ENCODE data around the gene ZFYVE27. TPM values are rescaled to one million over a fixed set of nuclear protein-coding genes. Genes with fewer than 3 reads are reported as not detected.

Gene ZFYVE27
- total RNA-seq, 2 donors from 2014 or later = 24.8 to 25.5 TPM

DNA sequence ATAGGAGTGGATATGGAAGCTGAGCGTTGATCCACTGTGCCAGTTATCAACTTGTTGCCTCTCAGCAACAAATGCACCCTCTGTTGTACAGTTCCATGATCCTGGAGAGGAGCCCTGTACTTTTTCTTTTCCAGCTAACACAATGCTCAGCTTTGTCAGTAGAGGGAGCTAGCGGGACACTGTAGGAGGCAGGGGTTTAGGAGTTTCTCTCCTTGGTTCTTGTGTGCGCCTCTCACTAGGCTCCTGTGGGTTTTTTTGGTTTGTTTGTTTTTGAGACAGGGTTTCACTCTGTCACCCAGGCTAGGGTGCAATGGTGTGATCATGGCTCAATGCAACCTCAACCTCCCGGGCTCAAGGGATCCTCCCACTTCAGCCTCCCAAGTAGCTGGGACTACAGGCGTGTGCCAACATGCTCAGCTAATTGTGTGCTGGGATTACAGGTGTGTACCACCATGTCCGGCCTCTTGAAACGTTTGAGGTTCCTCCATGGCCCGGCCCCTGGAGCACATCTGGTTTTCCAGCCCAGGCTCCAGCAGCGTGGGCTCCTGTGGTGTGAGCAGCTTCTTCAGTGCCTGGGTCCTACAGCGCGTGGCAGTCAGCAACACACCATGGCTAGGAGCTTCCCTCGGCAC, 35.4 kb upstream of the ZFYVE27 start:
- Histone ChIP-seq H3K9me3 (no peaks in the 10 kb centered on the region), H3K4me3 (no peak overlapping the region), H3K4me1 (ENCODE audit: control insufficient read depth in 1 of 2, low read depth in 2 of 2) (peaks cover 0 to 4% of the 10 kb centered on the region in 2 donors), H3K36me3 (no peaks in the 10 kb centered on the region), H3K27ac (no peak overlapping the region), H3K27me3 (replicated peaks; ENCODE audit: insufficient read depth) (no peaks in the 10 kb centered on the region)
- DNase-seq (ENCODE audit: low spot score) = no peak
- ATAC-seq (ENCODE audit: insufficient number of reproducible peaks, low FRiP score, low read depth) = peak; percentile 96
- TF ChIP-seq, protein P1, sequence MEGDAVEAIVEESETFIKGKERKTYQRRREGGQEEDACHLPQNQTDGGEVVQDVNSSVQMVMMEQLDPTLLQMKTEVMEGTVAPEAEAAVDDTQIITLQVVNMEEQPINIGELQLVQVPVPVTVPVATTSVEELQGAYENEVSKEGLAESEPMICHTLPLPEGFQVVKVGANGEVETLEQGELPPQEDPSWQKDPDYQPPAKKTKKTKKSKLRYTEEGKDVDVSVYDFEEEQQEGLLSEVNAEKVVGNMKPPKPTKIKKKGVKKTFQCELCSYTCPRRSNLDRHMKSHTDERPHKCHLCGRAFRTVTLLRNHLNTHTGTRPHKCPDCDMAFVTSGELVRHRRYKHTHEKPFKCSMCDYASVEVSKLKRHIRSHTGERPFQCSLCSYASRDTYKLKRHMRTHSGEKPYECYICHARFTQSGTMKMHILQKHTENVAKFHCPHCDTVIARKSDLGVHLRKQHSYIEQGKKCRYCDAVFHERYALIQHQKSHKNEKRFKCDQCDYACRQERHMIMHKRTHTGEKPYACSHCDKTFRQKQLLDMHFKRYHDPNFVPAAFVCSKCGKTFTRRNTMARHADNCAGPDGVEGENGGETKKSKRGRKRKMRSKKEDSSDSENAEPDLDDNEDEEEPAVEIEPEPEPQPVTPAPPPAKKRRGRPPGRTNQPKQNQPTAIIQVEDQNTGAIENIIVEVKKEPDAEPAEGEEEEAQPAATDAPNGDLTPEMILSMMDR (IDR thresholded peaks at IDR 0.05) = peak; percentile 81

DNA sequence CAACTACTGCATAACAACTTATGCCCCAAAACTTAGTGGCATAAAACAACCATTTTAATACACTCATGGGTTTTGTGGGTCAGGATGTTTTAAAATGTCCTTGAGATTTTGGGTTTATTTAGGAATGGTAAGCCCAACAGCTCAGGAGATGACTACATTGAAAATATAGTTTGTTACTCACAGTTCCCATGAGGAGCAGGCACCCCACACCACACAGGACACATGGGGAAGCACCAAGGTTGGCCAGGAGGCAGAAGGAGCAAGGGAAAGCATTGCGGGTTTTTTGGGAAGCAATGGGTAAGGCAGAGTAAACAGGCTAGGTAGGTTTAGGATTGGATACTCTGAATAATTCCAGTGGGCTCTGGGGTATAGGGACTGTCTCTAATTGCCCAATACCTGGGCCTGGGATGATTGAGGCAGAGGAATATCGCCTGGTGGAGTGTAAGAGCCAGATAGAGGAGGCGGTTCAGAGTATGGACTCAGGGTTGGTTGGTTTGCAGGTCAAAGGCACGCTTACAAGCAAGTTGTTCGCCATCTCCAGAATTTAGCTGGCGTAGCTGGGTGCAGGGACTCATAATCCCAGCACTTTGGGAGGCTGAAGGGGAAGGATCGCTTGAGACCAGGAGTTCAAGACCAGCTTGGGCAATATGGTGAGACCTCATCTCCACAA, 33.4 kb upstream of the ZFYVE27 start:
- H3K4me3 ChIP-seq = no peak overlapping the region
- DNase-seq (ENCODE audit: low spot score) = no peak
- peaks cover 3 to 15% of the 10 kb centered on the region in 2 donors for H3K4me1 ChIP-seq (ENCODE audit: control insufficient read depth in 1 of 2, low read depth in 2 of 2)
- H3K27ac ChIP-seq = no peak overlapping the region
- ATAC-seq (ENCODE audit: insufficient number of reproducible peaks, low FRiP score, low read depth) = no peak
- H3K36me3 ChIP-seq = no peaks in the 10 kb centered on the region
- H3K9me3 ChIP-seq = no peaks in the 10 kb centered on the region
- no peaks in the 10 kb centered on the region for H3K27me3 ChIP-seq (replicated peaks; ENCODE audit: insufficient read depth)
- TF ChIP-seq, protein P1 (IDR thresholded peaks at IDR 0.05) = no peak

DNA sequence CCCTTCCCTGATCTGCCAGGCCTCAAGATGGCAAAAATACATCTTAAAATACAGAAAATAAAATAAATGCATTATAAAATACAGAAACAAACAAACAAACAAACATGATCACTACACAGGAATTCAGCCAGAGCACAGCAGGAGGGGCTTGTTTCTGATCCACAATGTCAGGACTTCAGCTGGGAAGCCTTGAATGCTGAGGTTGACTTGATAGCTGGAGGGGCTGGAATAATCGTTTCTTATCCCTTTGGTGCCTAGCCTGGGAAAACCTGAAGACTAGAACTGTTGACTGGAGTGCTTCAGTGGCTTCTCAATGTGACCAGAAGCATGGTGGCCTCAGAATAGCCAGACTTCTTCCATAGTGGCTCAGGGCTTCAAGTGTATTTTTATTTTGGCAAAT, 32.6 kb upstream of the ZFYVE27 start:
- Histone ChIP-seq H3K4me3 (no peak overlapping the region), H3K27me3 (replicated peaks; ENCODE audit: insufficient read depth) (no peaks in the 10 kb centered on the region), H3K36me3 (no peaks in the 10 kb centered on the region), H3K27ac (no peak overlapping the region), H3K4me1 (ENCODE audit: control insufficient read depth in 1 of 2, low read depth in 2 of 2) (peaks cover 10 to 23% of the 10 kb centered on the region in 2 donors), H3K9me3 (no peaks in the 10 kb centered on the region)
- ATAC-seq (ENCODE audit: insufficient number of reproducible peaks, low FRiP score, low read depth) (no peak), DNase-seq (ENCODE audit: low spot score) (no peak)
- TF ChIP-seq, protein P1 (IDR thresholded peaks at IDR 0.05) = no peak

DNA sequence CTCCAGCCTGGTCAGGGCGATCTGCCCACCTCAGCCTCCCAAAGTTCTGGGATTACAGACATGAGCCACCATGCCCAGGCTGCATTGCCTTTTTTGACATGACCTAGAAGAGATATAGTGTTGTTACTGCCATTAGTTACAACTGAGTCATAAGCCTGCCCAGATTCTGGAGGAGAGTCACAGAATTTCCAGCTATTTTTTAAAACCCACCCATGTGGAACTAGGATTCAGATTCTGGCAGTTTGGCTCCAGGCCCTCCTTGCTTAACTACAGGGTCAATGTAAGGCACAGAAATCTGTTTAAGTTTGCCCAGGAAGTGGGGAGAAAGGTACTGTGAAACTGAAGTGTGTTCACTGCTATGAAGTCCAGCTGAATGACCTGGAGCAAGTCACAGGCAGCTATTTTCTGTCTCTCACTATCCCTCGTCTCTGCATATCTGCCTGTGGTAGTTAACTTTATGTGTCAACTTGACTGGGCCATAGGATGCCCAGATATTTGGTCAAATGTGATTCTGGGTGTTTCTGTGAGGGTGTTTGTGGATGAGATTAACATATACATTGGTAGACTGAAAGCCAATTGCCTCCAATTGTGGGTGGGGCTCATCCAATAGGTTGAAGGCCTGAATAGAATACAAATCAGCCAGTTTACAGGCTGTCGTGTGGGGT, 31.8 kb upstream of the ZFYVE27 start:
- no peak overlapping the region for H3K27ac ChIP-seq
- no peaks in the 10 kb centered on the region for H3K27me3 ChIP-seq (replicated peaks; ENCODE audit: insufficient read depth)
- ATAC-seq (ENCODE audit: insufficient number of reproducible peaks, low FRiP score, low read depth) (no peak), DNase-seq (ENCODE audit: low spot score) (no peak)
- TF ChIP-seq, protein P1 (IDR thresholded peaks at IDR 0.05) = no peak
- H3K4me1 ChIP-seq (ENCODE audit: control insufficient read depth in 1 of 2, low read depth in 2 of 2) = peaks cover 16 to 30% of the 10 kb centered on the region in 2 donors
- no peaks in the 10 kb centered on the region for H3K9me3 ChIP-seq
- H3K36me3 ChIP-seq = no peaks in the 10 kb centered on the region
- no peak overlapping the region for H3K4me3 ChIP-seq

DNA sequence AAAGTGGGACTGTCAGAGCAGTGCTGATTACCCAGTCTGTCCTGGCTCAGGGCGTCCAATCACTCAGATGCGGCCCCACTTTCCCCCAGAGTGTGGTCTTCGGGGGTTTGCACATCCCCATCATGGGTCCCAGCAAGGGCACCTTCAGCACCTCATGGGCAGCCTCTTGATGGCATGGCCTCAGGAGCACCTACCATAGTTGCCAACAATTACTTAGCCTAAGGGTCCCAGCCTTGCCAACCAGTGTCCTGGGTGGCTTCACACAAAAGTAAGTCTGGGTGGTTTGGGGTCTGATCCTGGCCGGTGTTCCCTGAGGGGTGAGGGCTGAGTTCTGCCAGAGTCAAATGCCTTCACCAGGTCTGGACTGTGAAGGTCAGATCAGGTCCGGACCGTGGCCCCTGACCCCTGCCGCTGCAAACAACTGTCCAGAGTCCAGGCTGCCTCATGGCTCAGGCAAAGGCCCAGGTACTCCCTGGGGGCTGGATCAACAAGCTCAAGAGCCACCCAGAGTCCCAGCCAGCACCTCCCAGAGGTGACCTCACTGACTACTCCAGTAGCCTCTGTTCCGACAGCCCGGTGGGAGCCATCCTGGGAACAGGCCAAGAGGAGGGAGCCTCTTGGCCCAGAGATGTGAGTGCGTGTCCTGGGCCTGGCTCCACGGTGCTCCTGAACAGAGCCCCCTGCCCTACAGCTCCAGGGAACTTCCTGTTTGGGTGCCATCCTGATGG, 29.6 kb upstream of the ZFYVE27 start:
- no peaks in the 10 kb centered on the region for H3K36me3 ChIP-seq
- no peak overlapping the region for H3K4me3 ChIP-seq
- no peaks in the 10 kb centered on the region for H3K27me3 ChIP-seq (replicated peaks; ENCODE audit: insufficient read depth)
- TF ChIP-seq, protein P1 (IDR thresholded peaks at IDR 0.05) = no peak
- no peaks in the 10 kb centered on the region for H3K9me3 ChIP-seq
- DNase-seq (ENCODE audit: low spot score) (no peak), ATAC-seq (ENCODE audit: insufficient number of reproducible peaks, low FRiP score, low read depth) (no peak)
- peak overlapping the region; percentile 78 to 94 for H3K27ac ChIP-seq
- peaks cover 26 to 46% of the 10 kb centered on the region in 2 donors for H3K4me1 ChIP-seq (ENCODE audit: control insufficient read depth in 1 of 2, low read depth in 2 of 2)

Measured in thoracic aorta (tissue), 2 donors.